Right ventricle myocardium inferior (tissue), 1 donor: ENCODE data around the gene SH3PXD2B. TPM values are rescaled to one million over a fixed set of nuclear protein-coding genes. Genes with fewer than 3 reads are reported as not detected.
A peak's percentile ranks its signal among the peaks of the same experiment; 100 is the strongest.
"Not testable (repeated sequence)": the region's sequence is repeated elsewhere in the genome, so short reads cannot be mapped to it uniquely, and the experiment has no call there.

Source experiments
- ATAC-seq: fragments of 200-7000 bp; cut with Tn5 transposase; one replicate; pipeline ENCODE4 v1.9.1; 2020; ENCODE audit warnings: mild to moderate bottlenecking, moderate library complexity
- DNase-seq: peaks from one replicate; pipeline ENCODE4 v3.0.0; 2021; ENCODE audit errors: missing footprints
- intact Hi-C: fragments of 100-400 bp; cut with DNase I; formaldehyde crosslinking; loops from one replicate; pipeline ENCODE4 v1.11.0; 2022
- total RNA-seq: library from RNA; stranded (reverse); fragmentation: NEBNext Ultra II Directional; extraction: Animal tissue kit (Norgen Biotek cat#: 25700); gene quantifications from one replicate; pipeline ENCODE4 v1.2.1, GENCODE V29; 2021
- donor health status: DM: no; HTN: yes; CAD: no; lungs with severe emphysema.

Gene SH3PXD2B
- total RNA-seq, 1 donor from 2014 or later: 5.4 TPM

- DNase-seq: no peak
- intact Hi-C loops: no loop called here
Observed at GRCh38 chr5:172389578-172390112, 64.7 kb downstream of the SH3PXD2B start.

GRCh38 chr5:172388246-172388733, 66.0 kb downstream of the SH3PXD2B start:
- DNase-seq (no peak), ATAC-seq (no peak)
- intact Hi-C loops: no loop called here

More at GRCh38 chr5:172389578-172390112, 64.7 kb downstream of the SH3PXD2B start:
- ATAC-seq: no peak

GRCh38 chr5:172385707-172386106, 68.6 kb downstream of the SH3PXD2B start:
- DNase-seq: no peak
- intact Hi-C loops: no loop called here
- ATAC-seq: no peak

- intact Hi-C loops: no loop called here
- no peak for DNase-seq
Observed at GRCh38 chr5:172385010-172385563, 69.2 kb downstream of the SH3PXD2B start.

DNA sequence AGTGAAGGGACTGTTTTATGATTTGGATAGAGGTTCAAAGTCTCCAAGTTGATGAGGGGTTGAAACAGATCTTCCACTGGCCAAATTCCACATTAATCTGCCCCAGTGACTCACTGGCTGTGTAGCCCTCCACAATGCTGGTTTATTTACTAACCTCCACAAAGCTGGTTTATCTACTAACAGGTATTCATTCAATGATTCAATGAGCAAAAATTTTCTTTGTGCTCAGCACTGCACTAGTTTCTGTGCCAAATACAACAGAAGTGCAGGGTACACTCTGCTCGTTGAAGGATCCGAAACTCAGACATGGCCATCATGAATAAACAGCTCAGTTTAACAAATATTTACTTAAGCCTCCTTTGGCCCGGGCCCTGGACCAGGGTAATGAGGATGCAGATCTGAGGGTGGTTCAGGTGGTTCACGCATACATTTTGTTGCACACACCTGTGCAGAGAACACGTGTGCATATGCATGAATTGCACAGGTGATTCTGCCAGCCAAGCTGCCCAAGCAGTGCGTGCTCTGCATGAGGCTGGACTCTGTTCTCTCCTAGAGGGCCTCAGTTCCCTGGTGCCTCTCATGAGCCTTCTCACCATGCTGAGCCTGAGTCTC, 71.0 kb downstream of the SH3PXD2B start:
- intact Hi-C loops: no loop called here
- DNase-seq (no peak), ATAC-seq (no peak)

More at GRCh38 chr5:172385010-172385563, 69.2 kb downstream of the SH3PXD2B start:
- no peak for ATAC-seq

- DNase-seq (peak; percentile 91), ATAC-seq (no peak)
- intact Hi-C loops: no loop called here
Observed at GRCh38 chr5:172380987-172381643, 73.2 kb downstream of the SH3PXD2B start.

GRCh38 chr5:172380301-172380986, 73.9 kb downstream of the SH3PXD2B start:
- DNase-seq (no peak), ATAC-seq (no peak)
- intact Hi-C loops: no loop called here

DNA sequence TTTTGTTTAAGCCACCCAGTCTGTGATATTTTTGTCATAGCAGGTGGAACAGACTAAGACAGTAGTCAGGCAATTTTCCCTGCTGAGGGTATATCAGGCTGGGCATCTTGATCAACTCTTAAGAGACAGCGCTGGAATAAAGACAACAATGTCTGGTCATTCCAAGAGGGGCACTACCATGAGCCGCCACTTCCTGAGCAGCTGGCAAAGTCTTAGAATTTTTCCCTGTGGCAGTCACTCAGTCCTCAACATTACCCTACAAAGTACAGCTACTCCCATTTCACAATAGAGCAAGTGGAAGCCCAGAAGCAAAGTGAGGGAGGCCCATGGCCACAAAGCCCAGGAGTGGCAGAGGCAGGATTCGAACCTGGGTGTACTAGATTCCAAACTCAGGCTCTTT, 74.8 kb downstream of the SH3PXD2B start:
- intact Hi-C loops: no loop called here
- ATAC-seq: no peak

DNA sequence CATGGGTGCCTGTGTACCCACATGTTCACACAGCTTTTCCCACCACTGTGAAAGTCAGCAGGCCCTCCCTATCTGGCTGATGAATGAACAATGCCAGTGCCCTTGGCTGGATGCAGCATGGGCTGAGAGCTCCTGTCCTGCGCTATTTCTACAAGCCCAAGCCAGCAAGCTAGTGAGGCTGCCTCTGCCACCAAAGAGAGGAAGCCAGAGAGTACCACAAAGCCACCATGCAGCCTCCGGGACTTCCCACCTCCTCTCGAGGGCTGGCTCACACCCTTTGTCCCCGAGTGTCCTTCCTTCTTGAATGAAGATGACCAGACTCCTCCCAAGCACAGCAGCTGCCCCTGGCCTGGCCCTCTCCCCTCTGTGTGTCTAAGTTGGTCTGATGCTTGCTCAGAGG, 76.5 kb downstream of the SH3PXD2B start:
- intact Hi-C loops: no loop called here
- ATAC-seq: peak; percentile 11
- no peak for DNase-seq

More for the DNA sequence above, 74.8 kb downstream of the SH3PXD2B start:
- no peak for DNase-seq

DNA sequence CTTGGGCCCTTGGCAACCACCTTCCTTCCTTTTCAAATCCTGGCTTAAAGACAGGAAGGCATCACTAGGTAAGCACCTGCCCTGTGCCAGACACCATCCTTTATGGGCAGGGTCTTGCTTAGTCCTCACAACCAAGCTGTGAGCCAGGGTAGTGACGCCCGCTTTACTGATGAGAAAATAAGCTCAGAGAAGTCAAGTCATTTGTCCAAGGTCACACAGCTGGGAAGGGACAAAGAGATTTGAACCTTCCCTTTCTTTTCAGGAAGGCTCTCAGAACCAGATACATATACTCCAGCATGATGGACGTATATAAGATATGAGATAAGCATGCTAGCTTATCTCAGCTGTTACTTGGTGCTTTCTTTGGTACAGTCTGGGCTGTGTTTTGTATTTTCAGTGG, 76.9 kb downstream of the SH3PXD2B start:
- no peak for ATAC-seq
- no peak for DNase-seq
- intact Hi-C loops: no loop called here

GRCh38 chr5:172374783-172375182, 79.5 kb downstream of the SH3PXD2B start:
- no peak for DNase-seq
- ATAC-seq: no peak
- intact Hi-C loops: no loop called here

GRCh38 chr5:172373680-172374079, 80.6 kb downstream of the SH3PXD2B start:
- intact Hi-C loops: no loop called here
- ATAC-seq (no peak), DNase-seq (no peak)

DNA sequence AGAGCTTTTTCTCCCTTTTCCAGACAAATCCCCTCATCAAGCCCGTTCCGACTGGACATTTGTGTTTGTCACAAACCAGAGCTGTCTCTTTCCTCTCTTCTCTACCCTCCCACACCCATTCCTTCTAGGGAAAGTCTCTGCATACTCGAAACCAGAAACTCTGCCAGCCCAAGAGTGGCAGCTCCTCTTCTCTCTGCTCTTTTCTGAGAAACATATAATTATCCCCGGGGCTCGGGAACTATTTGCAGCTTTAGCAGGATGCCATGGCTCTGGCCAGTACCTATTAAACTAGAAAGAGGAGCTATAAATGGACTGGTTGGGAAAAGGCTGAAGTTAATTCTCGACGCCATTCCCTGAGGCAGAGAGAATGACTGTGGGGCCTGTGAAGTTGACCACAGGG, 82.6 kb downstream of the SH3PXD2B start:
- intact Hi-C loops: no loop called here
- DNase-seq (no peak), ATAC-seq (no peak)

DNA sequence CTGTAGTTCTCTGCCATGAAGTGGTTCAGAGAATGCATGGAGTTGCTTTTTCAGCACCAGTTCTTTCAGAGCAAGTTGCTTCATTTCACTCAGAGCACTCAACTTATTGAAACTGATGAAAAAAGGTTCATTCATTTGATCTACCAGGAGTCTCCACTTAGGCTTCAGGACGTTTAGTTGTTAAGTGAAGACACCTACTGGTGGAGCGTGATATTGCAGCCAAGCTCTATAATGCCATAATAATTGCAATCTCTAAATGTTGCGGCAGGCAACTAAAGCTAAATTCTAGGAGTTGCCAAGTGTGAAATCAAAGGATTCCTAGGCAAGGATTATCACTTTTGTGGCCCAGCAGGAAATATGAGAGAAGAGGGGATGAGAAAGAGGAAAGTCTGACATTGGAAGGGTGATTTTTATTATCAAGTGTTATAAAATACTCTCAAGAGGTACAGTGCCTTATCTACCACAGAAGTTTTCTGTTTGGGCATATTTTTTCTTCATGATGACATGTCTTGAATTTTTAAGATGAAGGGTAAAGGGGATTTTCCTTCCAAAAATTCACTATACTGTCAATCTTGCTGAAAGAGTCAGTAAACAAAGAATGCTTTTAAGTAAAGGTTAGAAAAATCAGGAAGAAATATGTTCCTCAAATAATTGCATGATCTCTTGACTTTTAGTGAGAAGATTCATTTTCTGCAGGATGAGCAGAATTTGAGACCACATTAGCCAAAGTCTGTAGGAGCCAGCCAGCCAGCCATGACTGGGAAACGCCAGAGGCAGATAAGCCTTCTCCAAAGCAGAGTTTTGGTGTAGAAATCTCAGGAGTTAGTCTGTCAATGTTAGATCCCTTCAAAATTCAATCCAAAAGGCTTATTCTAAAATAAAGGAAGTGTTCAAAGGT, 83.4 kb downstream of the SH3PXD2B start:
- no peak for ATAC-seq
- intact Hi-C loops: no loop called here
- no peak for DNase-seq

- DNase-seq (no peak), ATAC-seq (peak; percentile 10)
- intact Hi-C loops: no loop called here
Observed at GRCh38 chr5:172370237-172370640, 84.1 kb downstream of the SH3PXD2B start.

DNA sequence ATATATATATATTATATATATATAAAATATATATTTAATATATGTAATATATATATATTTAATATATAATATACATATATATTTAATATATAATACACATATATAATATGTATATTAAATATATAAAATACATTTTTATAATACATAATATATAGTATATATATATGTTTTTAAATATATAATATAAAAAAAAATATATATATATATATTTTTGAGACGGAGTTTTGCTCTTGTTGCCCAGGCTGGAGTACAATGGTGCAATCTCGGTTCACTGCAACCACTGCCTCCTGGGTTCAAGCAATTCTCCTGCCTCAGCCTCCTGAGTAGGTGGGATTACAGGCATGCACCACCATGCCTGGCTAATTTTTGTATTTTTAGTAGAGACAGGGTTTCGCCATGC, 85.6 kb downstream of the SH3PXD2B start:
- DNase-seq, intact Hi-C loops, ATAC-seq: not testable (repeated sequence)

GRCh38 chr5:172365948-172366608, 88.2 kb downstream of the SH3PXD2B start:
- intact Hi-C loops: no loop called here
- ATAC-seq: no peak
- no peak for DNase-seq

GRCh38 chr5:172364773-172365172, 89.6 kb downstream of the SH3PXD2B start:
- DNase-seq (no peak), ATAC-seq (no peak)
- intact Hi-C loops: no loop called here
